Endothelial cell of umbilical vein (primary cell): ENCODE measurements around the gene SLC2A1.

Experiments
- CTCF ChIP-seq, 2 donors: IDR thresholded peaks; 1 replicate in 1 of 2; 2 replicates in 1 of 2; pipeline ENCODE4 v1.5.1; 2011; ENCODE audit warnings: low read length in 2 of 2, mild to moderate bottlenecking in 2 of 2, moderate library complexity in 2 of 2, control low read depth in 1 of 2, inconsistent platforms in 1 of 2, low read depth in 1 of 2; ENCODE audit not compliant: insufficient read depth in 1 of 2; ENCODE audit errors: extremely low read depth in 1 of 2
- JUN ChIP-seq: IDR thresholded peaks from 2 replicates; pipeline ENCODE4 v1.6.1; 2011; ENCODE audit warnings: borderline replicate concordance, low read depth; ENCODE audit not compliant: insufficient read length, insufficient read depth
- MAX ChIP-seq: IDR thresholded peaks from 2 replicates; pipeline ENCODE4 v1.6.1; 2011; ENCODE audit not compliant: insufficient read depth, insufficient read length
- POLR2A ChIP-seq: IDR thresholded peaks from 2 replicates; pipeline ENCODE4 v1.6.1; 2012; ENCODE audit warnings: low read depth, mild to moderate bottlenecking, control low read depth, low read length
- POLR2AphosphoS5 ChIP-seq: IDR thresholded peaks from 2 replicates; pipeline ENCODE4 v1.6.1; 2012; ENCODE audit warnings: low read depth, mild to moderate bottlenecking, control low read depth, low read length, moderate library complexity; ENCODE audit not compliant: insufficient read depth

- TF ChIP-seq CTCF (IDR thresholded peaks at IDR 0.05; ENCODE audit: extremely low read depth in 1 of 2, insufficient read depth in 1 of 2, low read depth in 1 of 2, low read length in 2 of 2) (no peak), POLR2AphosphoS5 (no peak), JUN (no peak), MAX (no peak), POLR2A (no peak)
These were observed 20.6 kb downstream of the SLC2A1 start for GRCh38 chr1:42937836-42938644.
